Measurements from ENCODE around the gene ZNF813. TPM values are rescaled to one million over a fixed set of nuclear protein-coding genes. Genes with fewer than 3 reads are reported as not detected.
A peak's percentile ranks its signal among the peaks of the same experiment; 100 is the strongest.
"Not testable (repeated sequence)": the region's sequence is repeated elsewhere in the genome, so short reads cannot be mapped to it uniquely, and the experiment has no call there.

Gene ZNF813
- total and polyA plus RNA-seq, 9 of the 15 experiments (the other 6 are each of a cell fraction or from before 2014, with no cell fraction given), result 1.3 to 8.0 (median 5.3) TPM

- H3K79me2 ChIP-seq (ENCODE audit: control insufficient read depth, insufficient read depth, low read length); DNase-seq (ENCODE audit: extremely low read depth in 1 of 4, low spot score in 3 of 4); BruUV-seq (replicated peaks); H3K27ac ChIP-seq (ENCODE audit: extremely low read depth, low read depth, low read length); H2AFZ ChIP-seq (ENCODE audit: low read depth, low read length); H3K4me2 ChIP-seq (ENCODE audit: insufficient read depth, low read length); in situ Hi-C loops (cut with MboI); H3K9me1 ChIP-seq (ENCODE audit: control insufficient read depth, insufficient read depth, low read length); H3K27me3 ChIP-seq (ENCODE audit: control insufficient read depth in 2 of 2, insufficient read depth in 2 of 2, low read length in 2 of 2); ATAC-seq; H3K4me3 ChIP-seq; CTCF ChIA-PET (ENCODE audit: low intra/inter-chr PET ratio); POLR2A ChIA-PET; H4K20me1 ChIP-seq (replicated peaks; ENCODE audit: control insufficient read depth, insufficient read depth, low read length); intact Hi-C loops (cut with micrococcal nuclease); FAIRE-seq; H3K4me1 ChIP-seq (replicated peaks in 1 of 2; ENCODE audit: control insufficient read depth in 2 of 2, insufficient read depth in 2 of 2, low read length in 2 of 2); H3K9ac ChIP-seq (ENCODE audit: insufficient read depth in 1 of 2, low read depth in 2 of 2, low read length in 2 of 2); H3K9me3 ChIP-seq (replicated peaks; ENCODE audit: control insufficient read depth, insufficient read depth, low read depth, low read length): not testable (repeated sequence)
- H3K36me3 ChIP-seq (ENCODE audit: control insufficient read depth, insufficient read depth, low read length), result peaks cover 36% of the 10 kb centered on the region; the same call in 1 of the 3 replicates
- WGBS (ENCODE audit: insufficient coverage, low coverage, missing lambda C conversion rate), result no CpG with 5 or more reads among the region's 2 CpGs
Observed at GRCh38 chr19:53483751-53484150, 16.2 kb downstream of the ZNF813 start.

GRCh38 chr19:53485046-53486004, 17.8 kb downstream of the ZNF813 start:
- no peaks in the 10 kb centered on the region for H4K20me1 ChIP-seq (replicated peaks; ENCODE audit: control insufficient read depth, insufficient read depth, low read length)
- H3K9me3 ChIP-seq (replicated peaks; ENCODE audit: control insufficient read depth, insufficient read depth, low read depth, low read length), result peaks cover 13% of the 10 kb centered on the region
- H3K27me3 ChIP-seq (ENCODE audit: control insufficient read depth in 2 of 2, insufficient read depth in 2 of 2, low read length in 2 of 2), result no peaks in the 10 kb centered on the region
- no peaks in the 10 kb centered on the region for H3K79me2 ChIP-seq (ENCODE audit: control insufficient read depth, insufficient read depth, low read length)
- FAIRE-seq, result no peak
- H3K9me1 ChIP-seq (ENCODE audit: control insufficient read depth, insufficient read depth, low read length), result no peaks in the 10 kb centered on the region
- TF ChIP-seq RUNX1 (IDR thresholded peaks at IDR 0.05; ENCODE audit: low read depth) (no peak), ZBTB49 (CRISPR knock-in tag; IDR thresholded peaks at IDR 0.05; ENCODE audit: borderline replicate concordance) (no peak), MTF1 (CRISPR knock-in tag; IDR thresholded peaks at IDR 0.05; ENCODE audit: borderline replicate concordance) (no peak), SUPT5H (IDR thresholded peaks at IDR 0.05) (no peak), ZBED1 (IDR thresholded peaks at IDR 0.05) (peak; percentile 97; the same call in 1 of the 2 replicates), THRB (CRISPR knock-in tag; conservative IDR thresholded peaks at IDR 0.05) (no peak)
- WGBS (ENCODE audit: insufficient coverage, low coverage, missing lambda C conversion rate), result 72% methylated on average over 8 of the region's 8 CpGs
- H3K4me2 ChIP-seq (ENCODE audit: insufficient read depth, low read length), result no peak overlapping the region
- no peak for DNase-seq (ENCODE audit: extremely low read depth in 1 of 4, low spot score in 3 of 4)
- BruUV-seq (replicated peaks), result no TSS peak
- no peak overlapping the region for H3K27ac ChIP-seq (ENCODE audit: extremely low read depth, low read depth, low read length)
- H3K9ac ChIP-seq (ENCODE audit: insufficient read depth in 1 of 2, low read depth in 2 of 2, low read length in 2 of 2), result no peak overlapping the region
- POLR2A ChIA-PET, result no interaction called here
- CTCF ChIA-PET (ENCODE audit: low intra/inter-chr PET ratio), result no interaction called here
- no peak for ATAC-seq
- H3K4me1 ChIP-seq (replicated peaks in 1 of 2; ENCODE audit: control insufficient read depth in 2 of 2, insufficient read depth in 2 of 2, low read length in 2 of 2), result no peaks in the 10 kb centered on the region
- H2AFZ ChIP-seq (ENCODE audit: low read depth, low read length), result no peak overlapping the region
- intact Hi-C loops (cut with micrococcal nuclease), result no loop called here
- no peak overlapping the region for H3K4me3 ChIP-seq
- in situ Hi-C loops (cut with MboI), result no loop called here
- peaks cover 41% of the 10 kb centered on the region; the same call in 2 of the 3 replicates for H3K36me3 ChIP-seq (ENCODE audit: control insufficient read depth, insufficient read depth, low read length)

All from K562 (cell line).